Activated CD8-positive, alpha-beta memory T cell treated with anti-CD3 and anti-CD28 coated beads for 1 hour (primary cell): ENCODE measurements around the gene KRTAP10-5.
"Not testable (repeated sequence)": the region's sequence is repeated elsewhere in the genome, so short reads cannot be mapped to it uniquely, and the experiment has no call there.

ENCODE experiments used
- DNase-seq, 2 donors: peaks; one replicate each; pipeline ENCODE4 v3.0.0-alpha.2; 2020; ENCODE audit warnings: low read depth in 1 of 2; ENCODE audit errors: extremely low read depth in 1 of 2

Gene KRTAP10-5

DNA sequence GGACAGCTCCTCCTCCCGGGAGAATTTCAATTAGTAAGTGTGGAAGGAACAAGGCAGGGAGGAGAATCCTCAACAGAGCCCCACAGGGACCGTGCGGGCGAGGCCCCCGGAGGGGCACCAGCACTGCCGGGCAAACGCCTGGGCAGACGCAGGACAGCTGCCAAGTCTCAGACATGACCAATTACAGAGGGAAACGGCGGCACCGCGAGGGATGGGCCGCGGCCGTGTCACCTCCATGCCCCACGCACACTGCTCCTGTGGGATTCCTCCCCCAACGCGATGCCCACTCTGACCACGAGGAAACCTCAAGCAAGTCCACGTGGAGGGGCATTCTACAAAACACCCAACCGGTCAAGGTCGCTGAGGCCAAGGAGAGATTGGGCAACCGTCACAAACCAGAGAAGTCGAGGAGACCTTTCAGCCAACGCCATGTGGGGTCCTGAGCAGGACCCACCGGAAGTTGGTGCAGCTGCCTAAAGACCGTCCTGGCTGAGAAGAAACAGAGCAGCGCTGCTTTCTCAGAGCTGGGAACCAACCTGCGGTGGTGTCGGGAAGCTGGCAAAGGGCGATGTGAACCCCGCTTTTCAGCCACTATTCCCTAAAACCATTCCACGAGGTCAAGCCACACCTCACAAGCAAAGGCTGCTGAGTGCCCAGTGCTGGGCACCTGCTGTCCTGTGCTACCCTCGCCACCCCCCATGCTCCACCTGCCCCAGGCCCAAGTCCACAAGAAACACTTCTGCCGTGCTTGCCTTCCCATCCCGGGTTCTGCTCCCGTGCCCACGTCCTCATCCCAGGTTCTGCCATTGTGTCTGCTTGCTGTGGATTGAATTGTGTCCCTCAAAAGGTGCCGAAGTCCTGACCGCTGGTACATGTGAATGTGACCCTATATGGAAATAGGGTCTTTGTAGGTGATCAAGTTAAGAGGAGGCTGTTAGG lies 8.3 kb downstream of the KRTAP10-5 start:
- no peak for DNase-seq

DNA sequence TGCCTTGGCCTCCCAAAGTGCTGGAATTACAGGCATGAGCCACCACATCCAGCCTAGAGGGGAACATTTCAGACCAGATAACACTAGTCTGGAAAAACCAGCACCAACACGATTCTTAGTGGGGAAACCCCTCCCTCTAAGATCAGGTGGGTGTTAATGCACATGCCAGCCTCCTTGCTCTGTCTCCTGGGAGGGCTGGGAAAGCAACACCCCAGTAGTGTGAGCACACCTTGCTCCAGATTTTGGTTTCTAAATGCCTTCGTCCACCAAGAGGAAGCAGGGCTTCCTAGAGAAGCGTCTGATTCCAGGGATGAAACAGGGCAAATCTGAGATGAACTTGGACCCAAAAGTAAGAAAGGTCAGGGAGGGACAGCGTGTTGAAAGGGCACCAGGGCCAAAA lies 9.1 kb downstream of the KRTAP10-5 start:
- no peak for DNase-seq

DNA sequence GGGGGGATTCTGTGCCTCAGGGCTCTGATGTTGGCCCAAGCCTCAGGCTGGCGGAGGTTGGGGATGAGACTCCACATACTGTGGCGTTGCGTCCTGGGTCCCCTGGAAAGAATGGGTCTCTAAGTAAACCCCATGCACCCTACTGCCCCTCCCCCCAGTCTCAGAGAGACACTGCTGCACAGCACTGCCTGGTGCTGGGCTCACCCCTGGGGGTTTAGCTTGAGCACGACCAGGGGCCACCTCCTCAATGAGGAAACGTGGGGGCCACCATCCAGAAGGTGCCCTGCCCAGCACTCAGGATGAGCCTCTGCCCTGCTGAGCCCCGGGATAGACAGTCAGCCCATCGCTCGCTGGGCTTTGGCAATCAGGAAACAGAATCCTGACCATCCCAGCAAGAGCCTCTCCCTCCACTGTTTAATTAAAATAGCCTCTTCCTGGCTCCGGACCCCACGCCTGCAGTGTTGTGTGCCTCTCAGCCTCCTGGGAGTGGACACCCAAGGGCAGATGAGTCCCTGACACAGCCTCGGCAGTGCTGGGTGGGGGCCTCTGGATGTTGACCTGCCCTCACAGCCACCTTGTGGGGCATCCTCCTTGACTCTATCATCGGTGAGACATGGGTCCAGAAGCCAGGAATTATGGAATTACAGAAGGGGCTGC lies 10.4 kb downstream of the KRTAP10-5 start:
- DNase-seq, result no peak

DNA sequence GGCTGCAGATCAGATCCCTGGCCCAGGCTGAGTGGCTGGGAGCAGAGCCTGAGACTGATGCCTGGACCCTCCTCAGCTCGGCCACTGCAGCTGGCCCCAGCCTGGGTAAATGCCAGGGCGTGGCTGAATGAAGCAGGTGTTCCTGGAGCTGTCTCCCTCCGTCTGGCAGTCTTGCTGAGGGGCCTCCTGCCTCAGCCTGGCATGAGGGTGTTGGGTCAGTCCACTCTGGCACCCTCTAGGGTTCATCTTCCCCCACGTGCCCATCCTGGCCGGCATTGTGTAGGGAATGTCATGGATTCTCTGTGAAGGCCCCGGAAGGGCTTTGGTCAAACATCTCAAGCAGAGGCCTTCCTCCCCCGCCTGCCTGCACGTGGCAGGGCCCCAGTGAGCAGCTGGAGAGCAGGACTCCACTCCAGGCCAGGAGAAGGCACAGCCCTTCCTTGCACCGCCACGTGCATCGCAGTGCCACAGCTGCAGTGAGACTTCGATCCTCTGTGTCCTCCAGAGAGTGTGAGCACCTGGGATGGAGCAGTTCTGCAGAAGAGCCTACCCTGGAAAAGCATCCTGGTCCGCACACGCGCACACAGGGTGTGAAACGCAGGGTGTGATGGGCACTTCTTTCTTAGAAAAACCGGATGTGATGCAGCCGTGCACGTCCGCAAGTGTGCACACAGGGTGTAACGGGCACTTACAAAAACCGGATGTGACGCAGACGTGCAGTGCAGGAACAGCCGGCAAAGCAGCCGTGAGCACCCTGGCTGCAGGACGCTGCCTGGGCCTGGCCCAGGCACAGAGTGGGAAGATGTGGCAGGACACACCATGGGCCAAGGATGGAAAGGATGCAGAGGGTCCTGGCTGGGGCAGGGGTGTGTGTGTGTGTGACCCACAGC lies 11.5 kb downstream of the KRTAP10-5 start:
- DNase-seq, result no peak

- DNase-seq, result no peak
Observed at GRCh38 chr21:44568261-44568660, 12.1 kb downstream of the KRTAP10-5 start.

- DNase-seq, result no peak
Observed at GRCh38 chr21:44567481-44568171, 12.8 kb downstream of the KRTAP10-5 start.

DNA sequence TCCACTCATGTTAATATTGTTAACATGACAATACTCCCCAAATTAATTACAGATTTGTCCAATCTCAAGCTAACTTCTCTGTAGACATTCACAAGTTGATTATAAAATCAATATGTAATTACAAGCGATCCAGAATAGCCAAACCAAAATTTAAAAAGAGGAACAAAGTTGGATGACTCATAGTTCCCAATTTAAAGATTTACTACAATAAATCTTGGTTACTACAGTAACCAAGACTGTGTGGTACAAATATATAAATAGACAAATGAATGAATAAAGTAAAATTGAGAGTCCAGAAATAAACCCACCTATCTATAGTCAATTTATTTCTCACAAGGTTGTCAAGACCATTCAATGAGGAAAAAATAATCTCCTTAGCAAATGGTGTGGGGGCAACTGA lies 14.0 kb downstream of the KRTAP10-5 start:
- no peak for DNase-seq

- no peak for DNase-seq
Observed at GRCh38 chr21:44564886-44565598, 15.4 kb downstream of the KRTAP10-5 start.

DNA sequence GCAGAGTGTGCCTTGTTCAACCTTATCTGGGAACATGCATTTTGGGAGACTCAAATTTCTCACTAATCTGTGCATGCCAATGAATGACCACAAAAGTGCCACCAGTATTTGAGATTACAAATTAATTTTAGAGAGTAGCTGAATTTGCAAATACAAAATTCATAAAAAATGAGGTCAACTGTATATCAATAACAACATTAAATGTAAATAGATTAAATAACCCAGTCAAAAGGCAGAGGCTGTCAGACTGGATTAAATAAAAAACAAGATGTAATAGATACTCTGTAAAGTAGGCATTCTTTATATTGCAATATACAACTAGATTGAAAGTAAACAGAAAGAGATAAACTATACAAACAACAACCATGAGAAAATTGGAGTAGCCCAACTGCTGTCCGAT lies 16.3 kb downstream of the KRTAP10-5 start:
- DNase-seq, result no peak

DNA sequence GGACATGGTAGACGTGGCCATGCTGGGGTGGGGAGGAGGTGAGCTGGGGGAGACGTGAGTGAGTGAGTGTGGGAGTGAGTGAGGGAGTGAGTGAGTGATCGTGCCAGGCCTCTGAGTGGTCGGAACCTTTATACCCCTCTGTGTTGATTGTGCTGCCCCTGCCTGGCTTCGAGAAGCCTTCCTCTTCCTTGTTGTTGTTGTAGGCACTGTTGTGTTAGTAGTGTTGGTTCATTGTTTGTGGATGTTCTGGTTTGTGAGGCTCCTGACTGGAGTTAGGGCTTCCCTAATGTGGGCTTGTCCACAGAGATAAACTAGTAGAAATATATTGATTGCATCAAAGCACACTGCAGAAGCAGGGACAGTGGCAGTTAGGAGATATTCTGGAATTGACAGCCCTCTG lies 21.7 kb downstream of the KRTAP10-5 start, which contains the start of gene KRTAP10-3:
TSS of gene KRTAP10-3 (minus strand) at position 101 of the 400 bp plus-strand sequence. CDS start at position 21, 80 bp downstream.
- no peak for DNase-seq

- DNase-seq, result not testable (repeated sequence)
Observed at GRCh38 chr21:44558329-44558675, 22.1 kb downstream of the KRTAP10-5 start.

DNA sequence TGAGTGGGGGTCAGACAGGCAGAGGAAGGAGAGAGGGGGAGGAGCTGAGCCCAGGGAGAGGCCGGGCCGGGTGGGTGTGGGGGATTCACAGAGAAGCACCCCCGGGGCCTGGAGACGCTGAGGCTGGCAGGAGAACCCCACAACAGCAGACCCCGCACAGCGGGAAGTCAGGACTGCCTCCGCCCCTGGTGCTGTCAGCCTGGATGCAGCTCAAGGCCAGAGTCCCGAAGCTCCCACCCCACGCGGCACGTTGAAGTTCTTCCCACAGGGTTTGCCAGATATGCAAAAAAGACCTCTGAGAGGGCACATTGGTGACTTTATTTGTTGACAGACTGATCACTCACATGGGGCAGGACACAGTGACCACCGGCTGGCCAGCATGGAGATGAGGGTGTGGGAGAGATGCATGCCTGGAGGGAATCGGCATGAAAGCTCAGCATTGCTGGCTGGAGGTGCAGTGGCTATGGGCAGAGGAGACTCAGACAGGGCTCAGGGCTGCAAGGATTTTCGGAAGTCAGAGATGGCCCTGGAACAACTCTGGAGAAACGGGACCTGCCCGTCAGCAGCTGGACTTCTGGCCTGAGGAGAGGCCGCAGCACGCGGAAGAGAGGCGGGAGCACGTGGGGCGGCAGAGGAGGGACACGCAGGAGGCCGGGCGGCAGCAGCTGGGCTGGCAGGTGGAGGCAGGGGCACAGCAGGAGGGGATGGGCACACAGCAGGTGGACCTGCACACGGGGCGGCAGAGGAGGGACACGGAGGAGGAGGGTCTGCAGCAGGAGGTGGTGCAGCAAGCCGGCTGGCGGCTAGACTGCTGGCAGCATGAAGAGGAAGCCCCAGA lies 22.7 kb downstream of the KRTAP10-5 start:
- no peak for DNase-seq

DNA sequence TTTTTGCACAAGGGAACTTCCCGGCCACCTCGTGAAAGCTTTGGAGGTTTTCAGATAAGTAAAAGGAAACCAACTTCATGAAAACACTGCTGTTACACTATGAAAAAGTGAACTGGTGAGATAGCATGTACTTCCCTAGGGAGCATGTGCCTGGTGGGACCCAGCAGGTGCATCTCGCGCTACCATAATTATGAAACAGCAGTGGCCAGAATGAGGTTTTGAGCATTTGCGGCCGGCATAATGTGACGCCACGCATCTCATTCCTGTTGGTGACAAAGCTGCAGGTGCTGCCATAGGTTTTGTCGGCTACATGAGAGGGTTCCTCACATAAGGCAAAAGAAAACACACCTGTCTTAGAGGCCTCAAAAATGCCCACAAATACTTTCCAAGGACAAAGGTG lies 23.5 kb downstream of the KRTAP10-5 start:
- no peak for DNase-seq

DNA sequence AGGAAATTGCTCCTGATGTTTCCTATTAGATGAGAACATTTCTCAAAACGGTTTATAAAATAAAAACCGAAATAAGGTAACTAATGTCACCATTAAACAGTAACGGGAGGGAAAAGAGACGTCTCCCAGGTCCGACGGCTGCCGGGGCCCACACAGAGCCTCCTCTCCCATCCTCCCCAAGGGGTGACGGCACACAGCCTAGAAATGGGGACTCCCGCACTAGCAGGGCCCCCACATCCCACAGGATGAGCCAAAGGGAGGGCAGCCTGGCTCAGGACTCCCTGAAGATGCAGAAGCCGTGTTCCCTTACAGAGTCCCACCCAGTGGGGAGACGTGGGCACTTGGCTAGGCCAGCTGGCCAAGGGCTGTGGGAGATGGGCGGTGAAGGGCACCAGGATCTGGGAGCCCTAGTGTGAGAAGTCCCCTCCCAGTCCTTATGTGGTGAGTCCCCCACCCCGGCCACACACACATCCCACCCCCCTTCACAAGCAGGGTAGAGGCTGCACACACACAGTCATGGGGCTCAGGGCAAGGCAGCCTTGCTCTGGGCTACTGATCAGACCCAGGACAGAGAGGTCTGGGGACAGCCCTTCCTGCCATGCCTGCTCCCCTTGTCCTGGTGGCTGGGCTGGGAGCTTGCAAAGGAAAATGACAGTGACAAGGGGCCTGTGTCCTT lies 25.1 kb downstream of the KRTAP10-5 start:
- no peak for DNase-seq

DNA sequence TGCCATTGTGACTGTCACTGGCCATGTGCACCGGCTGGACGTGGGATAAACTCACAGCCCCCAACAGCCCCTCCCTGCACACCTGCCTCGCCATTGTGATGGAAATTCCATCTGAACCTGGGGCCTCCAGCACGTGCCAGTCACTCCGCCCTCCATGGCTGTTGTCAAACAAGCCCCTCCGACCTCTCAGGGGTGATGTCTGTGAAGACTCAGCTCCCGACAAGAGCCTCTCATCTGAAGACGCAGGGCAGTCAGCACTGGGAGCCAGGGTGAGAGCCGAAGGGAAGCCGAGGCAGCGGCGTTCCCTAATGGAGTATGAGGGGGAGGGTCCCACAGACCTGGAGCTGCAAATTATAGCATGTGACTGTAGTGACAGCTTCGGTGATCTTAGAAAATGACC lies 27.7 kb downstream of the KRTAP10-5 start:
- no peak for DNase-seq

DNA sequence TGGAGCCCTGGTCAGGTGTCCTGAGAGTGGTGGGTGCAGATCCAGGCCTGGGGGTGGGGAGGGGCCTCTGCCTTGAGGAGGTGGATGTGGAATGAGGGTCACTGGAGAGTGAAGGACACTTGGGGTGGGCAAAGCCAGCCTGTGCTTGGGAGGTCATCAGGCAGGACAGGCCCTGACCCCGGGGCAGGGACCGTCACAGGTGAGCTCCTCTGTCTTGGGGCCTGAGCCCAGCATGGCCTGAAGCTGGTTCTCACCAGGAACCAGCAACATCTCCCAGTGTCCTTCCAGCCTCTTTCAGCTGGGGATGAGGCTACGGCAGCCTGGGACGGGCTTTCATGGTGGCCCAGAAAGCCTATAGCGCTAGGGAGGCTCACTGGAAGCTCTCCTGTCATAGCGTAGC lies 28.3 kb downstream of the KRTAP10-5 start:
- DNase-seq, result no peak

DNA sequence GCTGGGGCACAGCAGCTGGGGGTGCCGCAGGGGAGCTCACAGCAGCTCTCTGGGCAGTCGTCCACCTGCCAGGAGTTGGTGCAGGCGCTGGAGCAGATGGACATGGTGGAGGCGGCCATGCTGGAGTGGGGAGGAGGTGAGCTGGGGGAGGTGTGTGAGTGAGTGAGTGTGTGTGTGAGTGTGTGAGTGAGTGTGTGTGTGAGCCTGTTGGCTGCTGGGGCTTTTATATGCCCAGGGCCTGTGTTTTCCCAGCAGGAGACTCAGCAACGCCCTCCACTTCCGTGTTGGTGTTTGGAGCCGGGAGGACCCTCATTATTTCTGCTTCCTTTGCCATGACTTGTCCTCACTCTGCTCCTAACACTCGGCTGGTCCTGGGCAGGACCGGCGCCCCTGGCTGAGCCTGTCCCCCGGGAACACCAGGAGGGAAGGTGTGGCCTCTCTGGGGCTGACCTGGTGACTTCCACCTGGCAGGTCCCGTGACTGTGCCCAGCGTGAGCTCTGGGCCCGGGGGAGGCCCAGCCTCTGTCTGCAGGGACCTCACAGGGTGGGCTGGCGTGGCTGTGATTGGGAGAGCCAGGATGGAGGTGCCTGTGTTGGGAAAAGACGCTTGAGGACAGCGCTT lies 29.0 kb downstream of the KRTAP10-5 start, which contains the start of gene KRTAP10-2:
TSS of gene KRTAP10-2 (minus strand) at position 166 of the 622 bp plus-strand sequence. CDS start at position 119, 47 bp downstream.
- no peak for DNase-seq

- DNase-seq, result no peak
Observed at GRCh38 chr21:44550807-44551206, 29.6 kb downstream of the KRTAP10-5 start.
